Mesenchymal stem cell (in vitro differentiated cells and primary cell): ENCODE measurements around the gene CATSPERZ.

Source experiments
- DNase-seq: peaks from one replicate; pipeline ENCODE4 v3.0.0-alpha.2; 2013
- H2AFZ ChIP-seq: one replicate; pipeline ENCODE4 v1.6.1; 2013; ENCODE audit warnings: low read depth, mild to moderate bottlenecking, control low read depth, inconsistent platforms, low read length, moderate library complexity
- H2AK5ac ChIP-seq: 2 replicates; pipeline ENCODE4 v1.6.1; 2013; ENCODE audit warnings: low read length, moderate library complexity, mild to moderate bottlenecking, inconsistent platforms; ENCODE audit not compliant: severe bottlenecking
- H2BK120ac ChIP-seq: one replicate; pipeline ENCODE4 v1.6.1; 2013; ENCODE audit warnings: low read depth, mild to moderate bottlenecking, inconsistent platforms, low read length, moderate library complexity
- H2BK12ac ChIP-seq, 2 experiments: one replicate each; pipeline ENCODE4 v1.6.1; 2013; ENCODE audit warnings: inconsistent platforms in 2 of 2, low read length in 2 of 2, mild to moderate bottlenecking in 2 of 2, moderate library complexity in 2 of 2, control low read depth in 1 of 2
- H2BK15ac ChIP-seq: one replicate; pipeline ENCODE4 v1.6.1; 2013; ENCODE audit warnings: mild to moderate bottlenecking, low read depth, inconsistent platforms; ENCODE audit not compliant: poor library complexity, severe bottlenecking
- H2BK5ac ChIP-seq: 2 replicates; pipeline ENCODE4 v1.6.1; 2013; ENCODE audit warnings: low read depth, mild to moderate bottlenecking, low read length, control low read depth, inconsistent platforms; ENCODE audit not compliant: poor library complexity, severe bottlenecking
- H3K14ac ChIP-seq, 2 experiments: one replicate each; pipeline ENCODE4 v1.6.1; 2013; ENCODE audit warnings: inconsistent platforms in 2 of 2, low read length in 2 of 2, control low read depth in 1 of 2, mild to moderate bottlenecking in 1 of 2, moderate library complexity in 1 of 2
- H3K18ac ChIP-seq, 2 experiments: one replicate each; pipeline ENCODE4 v1.6.1; 2013; ENCODE audit warnings: inconsistent platforms in 2 of 2, low read length in 2 of 2, control low read depth in 1 of 2, low read depth in 1 of 2, mild to moderate bottlenecking in 1 of 2
- H3K23ac ChIP-seq, 2 experiments: one replicate each; pipeline ENCODE4 v1.6.1; 2013; ENCODE audit warnings: inconsistent platforms in 2 of 2, low read length in 2 of 2, mild to moderate bottlenecking in 2 of 2, moderate library complexity in 2 of 2, control low read depth in 1 of 2
- H3K27ac ChIP-seq: 2 replicates; pipeline ENCODE4 v1.5.1; 2013; ENCODE audit warnings: mild to moderate bottlenecking, moderate library complexity, low read length, control low read depth, inconsistent platforms; ENCODE audit not compliant: poor library complexity, severe bottlenecking
- H3K27me3 ChIP-seq, 2 experiments: 2 replicates each; pipeline versions ENCODE4 v1.6.1 to v1.7.0; 2013; ENCODE audit warnings: low read length in 2 of 2, mild to moderate bottlenecking in 2 of 2, moderate library complexity in 2 of 2, control low read depth in 1 of 2, inconsistent platforms in 1 of 2; ENCODE audit not compliant: control insufficient read depth in 1 of 2, insufficient read depth in 1 of 2
- H3K36me3 ChIP-seq, 2 experiments: 2 replicates each; pipeline versions ENCODE4 v1.6.1 to v1.7.0; 2013; ENCODE audit warnings: low read length in 2 of 2, control low read depth in 1 of 2, inconsistent platforms in 1 of 2, low read depth in 1 of 2, mild to moderate bottlenecking in 1 of 2; ENCODE audit not compliant: insufficient read depth in 2 of 2, control insufficient read depth in 1 of 2
- H3K4ac ChIP-seq, 2 experiments: one replicate each; pipeline ENCODE4 v1.6.1; 2013; ENCODE audit warnings: inconsistent platforms in 2 of 2, low read length in 2 of 2, mild to moderate bottlenecking in 2 of 2, moderate library complexity in 2 of 2, control low read depth in 1 of 2, low read depth in 1 of 2
- H3K4me1 ChIP-seq: 2 replicates; pipeline ENCODE4 v1.6.1; 2013; ENCODE audit warnings: low read depth, low read length, control low read depth; ENCODE audit not compliant: control insufficient read depth, insufficient read depth
- H3K4me2 ChIP-seq: 2 replicates; pipeline ENCODE4 v1.6.1; 2013; ENCODE audit warnings: low read length, mild to moderate bottlenecking, inconsistent platforms; ENCODE audit not compliant: poor library complexity, severe bottlenecking
- H3K4me3 ChIP-seq, 2 experiments: 2 replicates each; pipeline versions ENCODE4 v1.5.1 to v1.7.0; 2013; ENCODE audit warnings: low read length in 2 of 2, mild to moderate bottlenecking in 2 of 2, control low read depth in 1 of 2, low read depth in 1 of 2; ENCODE audit not compliant: insufficient read depth in 1 of 2
- H3K79me1 ChIP-seq: replicated peaks from 2 replicates; pipeline ENCODE4 v1.6.1; 2013; ENCODE audit warnings: mild to moderate bottlenecking, control low read depth, low read length, inconsistent platforms; ENCODE audit not compliant: poor library complexity, severe bottlenecking
- H3K9ac ChIP-seq: 2 replicates; pipeline ENCODE4 v1.7.0; 2013; ENCODE audit warnings: mild to moderate bottlenecking, low read length, moderate library complexity
- H3K9me3 ChIP-seq: 2 replicates; pipeline ENCODE4 v1.7.0; 2013; ENCODE audit warnings: mild to moderate bottlenecking, low read length; ENCODE audit not compliant: control insufficient read depth
- H4K8ac ChIP-seq: one replicate; pipeline ENCODE4 v1.6.1; 2013; ENCODE audit warnings: inconsistent platforms, mild to moderate bottlenecking, low read length, moderate library complexity
- H4K91ac ChIP-seq: one replicate; pipeline ENCODE4 v1.6.1; 2013; ENCODE audit warnings: mild to moderate bottlenecking, low read length, inconsistent platforms
- WGBS: methylation state at CpG from one replicate; pipeline ENCODE4 v1.1.7; 2013; ENCODE audit warnings: mixed read lengths; 5-methylcytosine and 5-hydroxymethylcytosine counted together

Gene CATSPERZ

GRCh38 chr11:64340671-64341335 lies 40.6 kb downstream of the CATSPERZ start:
- Histone ChIP-seq H3K4me1 (peaks cover 15% of the 10 kb centered on the region), H3K4ac (no peak overlapping the region), H3K9ac (no peak overlapping the region), H2BK5ac (no peak overlapping the region), H3K23ac (no peak overlapping the region), H2BK120ac (no peak overlapping the region), H3K27ac (no peak overlapping the region), H2AFZ (no peak overlapping the region), H3K18ac (peak overlapping the region in 1 of 2 experiments; percentile 14), H3K36me3 (no peaks in the 10 kb centered on the region), H3K9me3 (no peaks in the 10 kb centered on the region), H3K4me2 (no peak overlapping the region), H2BK12ac (no peak overlapping the region), H2BK15ac (no peak overlapping the region), H4K91ac (peak overlapping the region; percentile 4), H3K27me3 (peaks cover 0 to 13% of the 10 kb centered on the region in 2 experiments), H3K4me3 (no peak overlapping the region), H3K14ac (no peak overlapping the region), H3K79me1 (no peaks in the 10 kb centered on the region), H4K8ac (no peak overlapping the region), H2AK5ac (no peak overlapping the region)
- DNase-seq, result no peak
- 33% methylated on average over 23 of the region's 33 CpGs for WGBS

- Histone ChIP-seq H2BK120ac (no peak overlapping the region), H4K8ac (no peak overlapping the region), H2AK5ac (no peak overlapping the region), H3K4me2 (no peak overlapping the region), H3K79me1 (no peaks in the 10 kb centered on the region), H3K9me3 (no peaks in the 10 kb centered on the region), H3K9ac (no peak overlapping the region), H2BK12ac (no peak overlapping the region), H3K27me3 (peaks cover 0 to 13% of the 10 kb centered on the region in 2 experiments), H3K18ac (no peak overlapping the region), H2BK5ac (no peak overlapping the region), H3K4ac (no peak overlapping the region), H2AFZ (no peak overlapping the region), H4K91ac (no peak overlapping the region), H3K23ac (no peak overlapping the region), H3K4me3 (no peak overlapping the region), H3K4me1 (peaks cover 14% of the 10 kb centered on the region), H3K36me3 (no peaks in the 10 kb centered on the region), H2BK15ac (no peak overlapping the region), H3K27ac (no peak overlapping the region), H3K14ac (no peak overlapping the region)
- 86% methylated on average over 21 of the region's 21 CpGs for WGBS
- no peak for DNase-seq
Observed at GRCh38 chr11:64341429-64341828, 41.3 kb downstream of the CATSPERZ start.

GRCh38 chr11:64341851-64342791 lies 42.0 kb downstream of the CATSPERZ start:
- Histone ChIP-seq H3K4ac (peak overlapping the region; percentile 15 to 81), H3K27me3 (peaks cover 0 to 14% of the 10 kb centered on the region in 2 experiments), H3K9me3 (no peaks in the 10 kb centered on the region), H3K36me3 (no peaks in the 10 kb centered on the region), H2BK15ac (no peak overlapping the region), H2AK5ac (peak overlapping the region; percentile 68), H3K4me3 (peak overlapping the region; percentile 34 to 58), H2BK5ac (no peak overlapping the region), H2BK120ac (peak overlapping the region; percentile 22), H3K9ac (peak overlapping the region; percentile 82), H3K14ac (peak overlapping the region in 1 of 2 experiments; percentile 75), H3K4me1 (peaks cover 14% of the 10 kb centered on the region), H2AFZ (peak overlapping the region; percentile 73), H3K79me1 (no peaks in the 10 kb centered on the region), H4K8ac (peak overlapping the region; percentile 97), H2BK12ac (peak overlapping the region; percentile 28 to 89), H3K18ac (peak overlapping the region; percentile 31 to 96), H3K4me2 (peak overlapping the region; percentile 70), H4K91ac (peak overlapping the region; percentile 22), H3K27ac (no peak overlapping the region), H3K23ac (peak overlapping the region in 1 of 2 experiments; percentile 35)
- peak; percentile 88 for DNase-seq
- 22% methylated on average over 54 of the region's 55 CpGs for WGBS
